Neutrophil (primary cell): ENCODE results near the gene GULP1.

ENCODE experiments used
- H3K27ac ChIP-seq: fragments of 200-600 bp; sonication (generic); 2 replicates; pipeline ENCODE4 v1.5.1; 2016; ENCODE audit warnings: mild to moderate bottlenecking, moderate library complexity
- H3K27me3 ChIP-seq: fragments of 200-600 bp; sonication (generic); 2 replicates; pipeline ENCODE4 v1.6.0; 2016; ENCODE audit warnings: mild to moderate bottlenecking
- H3K36me3 ChIP-seq: fragments of 200-600 bp; sonication (generic); 2 replicates; pipeline ENCODE4 v1.5.1; 2017
- H3K4me1 ChIP-seq, 2 experiments: fragments of 200-600 bp in 1 of 2; sonication (generic) in 1 of 2; 1 replicate in 1 of 2; 2 replicates in 1 of 2; pipeline versions ENCODE4 v1.5.1 to v1.6.1; 2013 to 2016; ENCODE audit warnings: low read depth in 1 of 2, low read length in 1 of 2, mild to moderate bottlenecking in 1 of 2, moderate library complexity in 1 of 2; ENCODE audit not compliant: control insufficient read depth in 1 of 2, insufficient read depth in 1 of 2
- H3K4me3 ChIP-seq, 2 experiments: fragments of 200-600 bp in 1 of 2; sonication (generic) in 1 of 2; 1 replicate in 1 of 2; 2 replicates in 1 of 2; pipeline ENCODE4 v1.5.1; 2013 to 2016; ENCODE audit warnings: low read depth in 1 of 2, low read length in 1 of 2, mild to moderate bottlenecking in 1 of 2, moderate library complexity in 1 of 2
- H3K9me3 ChIP-seq: fragments of 200-600 bp; sonication (generic); 2 replicates; pipeline ENCODE4 v1.5.1; 2016
- CTCF ChIP-seq: fragments of 200-600 bp; sonication (generic); IDR thresholded peaks from 2 replicates; pipeline ENCODE4 v1.5.1; 2016; ENCODE audit warnings: antibody characterized with exemption

GULP1 gene

GRCh38 chr2:188576651-188577050 is 285.0 kb downstream of the GULP1 start:
- peaks cover 7% of the 10 kb centered on the region for H3K9me3 ChIP-seq
- H3K4me3 ChIP-seq = no peak overlapping the region
- no peaks in the 10 kb centered on the region for H3K4me1 ChIP-seq
- H3K27me3 ChIP-seq = no peaks in the 10 kb centered on the region
- H3K27ac ChIP-seq = no peak overlapping the region
- no peak for TF ChIP-seq CTCF
- no peaks in the 10 kb centered on the region for H3K36me3 ChIP-seq

GRCh38 chr2:188577231-188577630 is 285.6 kb downstream of the GULP1 start:
- Histone ChIP-seq H3K27ac (no peak overlapping the region), H3K4me3 (no peak overlapping the region), H3K36me3 (no peaks in the 10 kb centered on the region), H3K9me3 (peaks cover 7% of the 10 kb centered on the region), H3K27me3 (no peaks in the 10 kb centered on the region), H3K4me1 (no peaks in the 10 kb centered on the region)
- TF ChIP-seq CTCF = no peak

DNA sequence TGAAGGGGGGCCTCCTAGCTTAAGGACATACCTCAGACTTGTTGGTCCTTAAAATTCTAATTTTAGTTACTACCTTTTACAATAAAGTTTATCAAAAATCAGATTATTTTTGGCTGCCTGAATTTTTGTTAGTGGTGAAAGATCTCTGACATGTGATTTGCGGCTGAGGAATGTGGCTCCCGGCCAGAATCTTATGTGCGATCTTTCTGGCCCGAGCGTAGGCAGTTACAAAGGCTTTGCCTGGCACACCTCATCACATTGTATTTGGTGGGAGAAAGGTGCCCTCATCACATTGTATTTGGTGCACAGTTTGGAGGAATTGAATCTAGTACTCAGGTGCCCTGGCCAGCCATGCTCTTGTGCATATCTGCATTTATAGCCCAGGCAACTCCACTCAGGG is 289.1 kb downstream of the GULP1 start:
- Histone ChIP-seq H3K36me3 (no peaks in the 10 kb centered on the region), H3K27ac (no peak overlapping the region), H3K4me1 (no peaks in the 10 kb centered on the region), H3K4me3 (no peak overlapping the region), H3K27me3 (no peaks in the 10 kb centered on the region), H3K9me3 (no peaks in the 10 kb centered on the region)
- TF ChIP-seq CTCF = no peak

GRCh38 chr2:188582211-188582610 is 290.5 kb downstream of the GULP1 start:
- TF ChIP-seq CTCF = no peak
- Histone ChIP-seq H3K36me3 (no peaks in the 10 kb centered on the region), H3K27ac (no peak overlapping the region), H3K9me3 (no peaks in the 10 kb centered on the region), H3K4me3 (no peak overlapping the region), H3K4me1 (no peaks in the 10 kb centered on the region), H3K27me3 (no peaks in the 10 kb centered on the region)

GRCh38 chr2:188588235-188588634 is 296.6 kb downstream of the GULP1 start:
- no peaks in the 10 kb centered on the region for H3K27me3 ChIP-seq
- no peaks in the 10 kb centered on the region for H3K36me3 ChIP-seq
- no peak overlapping the region for H3K4me3 ChIP-seq
- H3K9me3 ChIP-seq = no peaks in the 10 kb centered on the region
- H3K27ac ChIP-seq = no peak overlapping the region
- H3K4me1 ChIP-seq = no peaks in the 10 kb centered on the region
- no peak for TF ChIP-seq CTCF

DNA sequence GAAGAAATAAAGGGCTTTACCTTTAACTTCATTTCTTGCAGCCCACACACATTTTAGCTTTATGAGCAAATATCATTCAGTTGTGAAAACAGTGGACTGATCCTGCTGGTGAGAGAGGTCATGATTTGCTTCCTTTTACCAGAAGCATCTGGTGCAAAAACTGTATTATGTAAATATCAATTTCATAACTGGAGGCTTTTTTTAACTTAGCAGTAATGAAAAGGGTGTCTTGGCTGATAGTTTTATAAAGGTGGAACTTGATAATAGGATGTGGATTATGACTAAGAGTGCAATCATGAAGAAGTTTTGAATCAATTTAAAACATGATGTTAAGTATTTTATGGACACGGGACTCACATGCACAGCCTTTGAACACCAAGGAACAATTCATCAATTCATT is 304.4 kb downstream of the GULP1 start:
- H3K4me1 ChIP-seq = no peaks in the 10 kb centered on the region
- no peak for TF ChIP-seq CTCF
- no peak overlapping the region for H3K27ac ChIP-seq
- H3K36me3 ChIP-seq = no peaks in the 10 kb centered on the region
- no peaks in the 10 kb centered on the region for H3K9me3 ChIP-seq
- H3K27me3 ChIP-seq = no peaks in the 10 kb centered on the region
- H3K4me3 ChIP-seq = no peak overlapping the region
